Parathyroid adenoma (tissue), 2 donors: ENCODE measurements around the gene GNAI3.

Experiments used
- H2AFZ ChIP-seq: fragments of 300-600 bp; sonication (generic); one replicate; pipeline ENCODE4 v1.7.0; 2017; ENCODE audit warnings: antibody characterized with exemption, mild to moderate bottlenecking
- H3K27ac ChIP-seq: fragments of 300-600 bp; sonication (generic); one replicate; pipeline ENCODE4 v1.7.0; 2017
- H3K27me3 ChIP-seq: fragments of 300-600 bp; sonication (generic); one replicate; pipeline ENCODE4 v1.7.0; 2017; ENCODE audit warnings: low read length; ENCODE audit not compliant: control insufficient read depth, insufficient read depth
- H3K36me3 ChIP-seq: fragments of 300-600 bp; sonication (generic); one replicate; pipeline ENCODE4 v1.7.0; 2017; ENCODE audit warnings: low read length; ENCODE audit not compliant: control insufficient read depth, insufficient read depth
- H3K4me1 ChIP-seq: fragments of 300-600 bp; sonication (generic); one replicate; pipeline ENCODE4 v1.7.0; 2017; ENCODE audit warnings: control low read depth
- H3K4me2 ChIP-seq: fragments of 300-600 bp; sonication (generic); one replicate; pipeline ENCODE4 v1.7.0; 2017; ENCODE audit warnings: low read length
- H3K4me3 ChIP-seq: fragments of 300-600 bp; sonication (generic); one replicate; pipeline ENCODE4 v1.7.0; 2017; ENCODE audit warnings: low read depth, low read length
- H3K79me2 ChIP-seq: fragments of 300-600 bp; sonication (generic); one replicate; pipeline ENCODE4 v1.7.0; 2017; ENCODE audit warnings: control low read depth
- H3K9ac ChIP-seq: fragments of 300-600 bp; sonication (generic); one replicate; pipeline ENCODE4 v1.7.0; 2017; ENCODE audit warnings: mild to moderate bottlenecking
- H3K9me3 ChIP-seq: fragments of 300-600 bp; sonication (generic); one replicate; pipeline ENCODE4 v1.7.0; 2017; ENCODE audit warnings: low read length; ENCODE audit not compliant: control insufficient read depth
- TF ChIP-seq, protein P1 (sequence below): fragments of 300-600 bp; sonication (generic); IDR thresholded peaks from one replicate; pipeline ENCODE4 v1.7.0; 2017; ENCODE audit warnings: antibody characterized with exemption, mild to moderate bottlenecking
- donor health status: primary hyperparathyroidism.

The GNAI3 gene

DNA sequence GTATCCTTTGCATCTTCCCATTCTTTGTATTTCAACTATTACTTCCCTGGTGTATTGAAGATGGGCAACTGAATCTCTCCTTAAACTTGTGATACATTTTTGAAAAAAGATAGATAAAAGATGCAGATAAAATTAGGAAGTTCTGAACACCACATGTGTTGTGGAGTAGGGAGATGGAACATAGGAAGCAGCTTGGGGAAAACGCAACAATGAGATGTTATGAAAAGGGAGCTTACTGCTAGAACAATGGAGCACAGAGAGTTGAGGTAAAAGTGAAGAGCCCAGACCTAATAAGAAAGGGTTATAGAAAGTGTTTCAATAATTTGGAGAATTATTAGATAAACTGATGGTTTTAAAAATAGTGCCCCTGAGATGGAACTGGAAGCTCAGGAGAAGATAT, 20.9 kb downstream of the GNAI3 start:
- Histone ChIP-seq H3K79me2 (peaks cover 19% of the 10 kb centered on the region), H3K27ac (no peak overlapping the region), H3K4me3 (no peak overlapping the region), H2AFZ (no peak overlapping the region), H3K4me1 (no peaks in the 10 kb centered on the region), H3K27me3 (no peaks in the 10 kb centered on the region), H3K9ac (no peak overlapping the region), H3K9me3 (no peaks in the 10 kb centered on the region), H3K36me3 (no peaks in the 10 kb centered on the region), H3K4me2 (no peak overlapping the region)
- TF ChIP-seq, protein P1, sequence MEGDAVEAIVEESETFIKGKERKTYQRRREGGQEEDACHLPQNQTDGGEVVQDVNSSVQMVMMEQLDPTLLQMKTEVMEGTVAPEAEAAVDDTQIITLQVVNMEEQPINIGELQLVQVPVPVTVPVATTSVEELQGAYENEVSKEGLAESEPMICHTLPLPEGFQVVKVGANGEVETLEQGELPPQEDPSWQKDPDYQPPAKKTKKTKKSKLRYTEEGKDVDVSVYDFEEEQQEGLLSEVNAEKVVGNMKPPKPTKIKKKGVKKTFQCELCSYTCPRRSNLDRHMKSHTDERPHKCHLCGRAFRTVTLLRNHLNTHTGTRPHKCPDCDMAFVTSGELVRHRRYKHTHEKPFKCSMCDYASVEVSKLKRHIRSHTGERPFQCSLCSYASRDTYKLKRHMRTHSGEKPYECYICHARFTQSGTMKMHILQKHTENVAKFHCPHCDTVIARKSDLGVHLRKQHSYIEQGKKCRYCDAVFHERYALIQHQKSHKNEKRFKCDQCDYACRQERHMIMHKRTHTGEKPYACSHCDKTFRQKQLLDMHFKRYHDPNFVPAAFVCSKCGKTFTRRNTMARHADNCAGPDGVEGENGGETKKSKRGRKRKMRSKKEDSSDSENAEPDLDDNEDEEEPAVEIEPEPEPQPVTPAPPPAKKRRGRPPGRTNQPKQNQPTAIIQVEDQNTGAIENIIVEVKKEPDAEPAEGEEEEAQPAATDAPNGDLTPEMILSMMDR = no peak

- Histone ChIP-seq H3K36me3 (no peaks in the 10 kb centered on the region), H3K79me2 (peaks cover 13% of the 10 kb centered on the region), H3K9ac (no peak overlapping the region), H3K4me2 (peak overlapping the region; percentile 27), H3K4me3 (no peak overlapping the region), H3K27ac (no peak overlapping the region), H3K27me3 (no peaks in the 10 kb centered on the region), H3K9me3 (no peaks in the 10 kb centered on the region), H2AFZ (no peak overlapping the region), H3K4me1 (no peaks in the 10 kb centered on the region)
- TF ChIP-seq, protein P1 = no peak
These were observed 22.0 kb downstream of the GNAI3 start for GRCh38 chr1:109570414-109570813.

DNA sequence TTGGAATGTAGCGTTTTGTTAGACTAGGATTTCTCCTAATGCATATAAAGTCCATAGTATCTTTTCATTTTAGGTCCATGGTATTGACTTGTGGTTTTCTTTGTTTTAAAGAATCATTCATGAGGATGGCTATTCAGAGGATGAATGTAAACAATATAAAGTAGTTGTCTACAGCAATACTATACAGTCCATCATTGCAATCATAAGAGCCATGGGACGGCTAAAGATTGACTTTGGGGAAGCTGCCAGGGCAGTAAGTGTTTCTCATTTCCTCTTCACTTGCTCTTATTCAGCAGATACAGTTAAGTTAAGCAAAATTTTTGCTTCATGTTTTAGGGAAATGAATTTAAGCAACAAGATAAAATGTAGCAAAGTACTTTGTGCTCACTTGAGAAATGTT, 25.4 kb downstream of the GNAI3 start:
- TF ChIP-seq, protein P1 = no peak
- Histone ChIP-seq H3K27ac (no peak overlapping the region), H2AFZ (no peak overlapping the region), H3K4me2 (no peak overlapping the region), H3K9me3 (no peaks in the 10 kb centered on the region), H3K9ac (no peak overlapping the region), H3K36me3 (no peaks in the 10 kb centered on the region), H3K4me1 (no peaks in the 10 kb centered on the region), H3K27me3 (no peaks in the 10 kb centered on the region), H3K4me3 (no peak overlapping the region), H3K79me2 (peaks cover 3% of the 10 kb centered on the region)

DNA sequence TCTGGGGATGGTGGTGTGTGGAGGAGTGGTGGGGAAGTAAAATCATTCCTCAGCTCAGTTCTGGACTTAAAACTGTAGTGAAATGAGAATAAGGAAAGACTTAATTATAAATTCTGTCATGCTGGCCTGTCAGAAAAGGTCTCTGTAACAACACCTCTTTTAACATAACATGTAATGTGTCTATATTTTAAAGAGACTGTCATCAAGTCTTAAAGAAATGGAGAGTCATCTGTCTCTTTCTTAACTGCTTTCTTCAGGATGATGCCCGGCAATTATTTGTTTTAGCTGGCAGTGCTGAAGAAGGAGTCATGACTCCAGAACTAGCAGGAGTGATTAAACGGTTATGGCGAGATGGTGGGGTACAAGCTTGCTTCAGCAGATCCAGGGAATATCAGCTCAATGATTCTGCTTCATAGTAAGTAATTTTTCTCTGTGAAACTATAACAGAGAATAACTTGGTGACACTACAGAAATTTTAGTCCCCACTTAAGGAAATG, 30.6 kb downstream of the GNAI3 start:
- Histone ChIP-seq H3K27me3 (no peaks in the 10 kb centered on the region), H3K36me3 (no peaks in the 10 kb centered on the region), H3K27ac (no peak overlapping the region), H3K9ac (no peak overlapping the region), H2AFZ (no peak overlapping the region), H3K4me2 (no peak overlapping the region), H3K4me3 (no peak overlapping the region), H3K79me2 (no peaks in the 10 kb centered on the region), H3K9me3 (no peaks in the 10 kb centered on the region), H3K4me1 (no peaks in the 10 kb centered on the region)
- TF ChIP-seq, protein P1 = no peak

GRCh38 chr1:109579491-109579890, 31.1 kb downstream of the GNAI3 start:
- H3K9ac ChIP-seq = no peak overlapping the region
- no peak overlapping the region for H3K4me3 ChIP-seq
- no peaks in the 10 kb centered on the region for H3K79me2 ChIP-seq
- H3K4me1 ChIP-seq = no peaks in the 10 kb centered on the region
- H2AFZ ChIP-seq = no peak overlapping the region
- TF ChIP-seq, protein P1 = no peak
- H3K27ac ChIP-seq = no peak overlapping the region
- no peaks in the 10 kb centered on the region for H3K9me3 ChIP-seq
- no peaks in the 10 kb centered on the region for H3K27me3 ChIP-seq
- no peak overlapping the region for H3K4me2 ChIP-seq
- H3K36me3 ChIP-seq = no peaks in the 10 kb centered on the region
